Esophagus squamous epithelium (tissue), 5 donors: ENCODE data around the gene PIPOX. TPM values are rescaled to one million over a fixed set of nuclear protein-coding genes. Genes with fewer than 3 reads are reported as not detected.

Experiments used
- DNase-seq: peaks from one replicate; lab custom pipeline; 2025; lab: John Stamatoyannopoulos, UW
- H3K27ac ChIP-seq, 4 donors: fragments of 200-600 bp; sonication (generic); one replicate each; pipeline ENCODE4 v1.5.1; 2016 to 2019; ENCODE audit warnings: mild to moderate bottlenecking in 1 of 4
- H3K27me3 ChIP-seq, 4 donors: fragments of 200-600 bp; sonication (generic); 1 replicate in 3 of 4; 2 replicates in 1 of 4; pipeline versions ENCODE4 v1.5.1 to v1.6.0; 2017 to 2021; ENCODE audit warnings: antibody characterized with exemption in 1 of 4
- H3K36me3 ChIP-seq, 3 donors: fragments of 200-600 bp; sonication (generic); one replicate each; pipeline ENCODE4 v1.5.1; 2016 to 2019
- H3K4me1 ChIP-seq, 3 donors: fragments of 200-600 bp; sonication (generic); one replicate each; pipeline ENCODE4 v1.5.1; 2017 to 2019
- H3K4me3 ChIP-seq, 4 donors: fragments of 200-600 bp; sonication (generic); 1 replicate in 3 of 4; 2 replicates in 1 of 4; pipeline ENCODE4 v1.5.1; 2016 to 2019; ENCODE audit warnings: mild to moderate bottlenecking in 2 of 4, moderate library complexity in 1 of 4
- H3K9me3 ChIP-seq, 3 donors: fragments of 200-600 bp; sonication (generic); one replicate each; pipeline ENCODE4 v1.5.1; 2016 to 2019
- CTCF ChIP-seq, 6 experiments: fragments of 450-650 bp in 4 of 6; fragments of 200-600 bp in 2 of 6; sonication (generic) in 2 of 6; IDR thresholded peaks; one replicate each; pipeline ENCODE4 v1.5.1; 2016 to 2019; ENCODE audit warnings: antibody characterized with exemption in 6 of 6, mild to moderate bottlenecking in 4 of 6, moderate library complexity in 4 of 6
- POLR2A ChIP-seq, 4 donors: fragments of 450-650 bp; IDR thresholded peaks; one replicate each; pipeline ENCODE4 v1.6.1; 2017; ENCODE audit warnings: antibody characterized with exemption in 4 of 4, mild to moderate bottlenecking in 4 of 4, moderate library complexity in 3 of 4
- WGBS, 2 donors: methylation state at CpG; one replicate each; pipeline ENCODE4 v1.1.5; 2018; 5-methylcytosine and 5-hydroxymethylcytosine counted together
- intact Hi-C: fragments of 100-400 bp; cut with DNase I; formaldehyde crosslinking; loops from one replicate; pipeline ENCODE4 v1.15.0; 2022
- total RNA-seq, 4 donors: library from RNA; depleted of rRNA; stranded (reverse); fragments of >200 nt; gene quantifications; one replicate each; pipeline ENCODE4 v1.1.0, GENCODE V29; 2016
- donor health status: DM: yes; HTN: yes; CAD: no.

The PIPOX gene
- total RNA-seq, 4 donors from 2014 or later: 1.3 to 4.2 TPM; not detected in 2

- Histone ChIP-seq H3K27me3 (peaks cover 0 to 81% (median 5%) of the 10 kb centered on the region in 4 donors), H3K27ac (no peak overlapping the region), H3K9me3 (no peaks in the 10 kb centered on the region), H3K4me1 (no peaks in the 10 kb centered on the region), H3K36me3 (no peaks in the 10 kb centered on the region), H3K4me3 (no peak overlapping the region)
- no peak for DNase-seq
- 20 to 50% methylated on average over 1 to 2 of the region's 5 CpGs for WGBS, 2 donors
- TF ChIP-seq POLR2A (IDR thresholded peaks at IDR 0.05) (no peak), CTCF (IDR thresholded peaks at IDR 0.05) (no peak)
- intact Hi-C loops: no loop called here
Measured at GRCh38 chr17:28999206-28999605, 43.7 kb upstream of the PIPOX start.

- no peak for DNase-seq
- intact Hi-C loops: no loop called here
- no peak overlapping the region for H3K4me3 ChIP-seq
- peaks cover 0 to 9% (median 9%) of the 10 kb centered on the region in 3 donors for H3K4me1 ChIP-seq
- peaks cover 4 to 86% (median 17%) of the 10 kb centered on the region in 4 donors for H3K27me3 ChIP-seq
- no peak for TF ChIP-seq POLR2A (IDR thresholded peaks at IDR 0.05)
- no peak for TF ChIP-seq CTCF (IDR thresholded peaks at IDR 0.05)
- no peaks in the 10 kb centered on the region for H3K36me3 ChIP-seq
- no peaks in the 10 kb centered on the region for H3K9me3 ChIP-seq
- H3K27ac ChIP-seq: no peak overlapping the region
- WGBS, 2 donors: 69 to 86% methylated on average over 5 of the region's 5 CpGs
Measured at GRCh38 chr17:29000973-29001372, 42.0 kb upstream of the PIPOX start.

GRCh38 chr17:29002811-29003210, 40.1 kb upstream of the PIPOX start:
- TF ChIP-seq CTCF (IDR thresholded peaks at IDR 0.05) (no peak), POLR2A (IDR thresholded peaks at IDR 0.05) (no peak)
- no peaks in the 10 kb centered on the region for H3K9me3 ChIP-seq
- peaks cover 0 to 13% (median 11%) of the 10 kb centered on the region in 3 donors for H3K4me1 ChIP-seq
- no peak overlapping the region for H3K4me3 ChIP-seq
- H3K36me3 ChIP-seq: no peaks in the 10 kb centered on the region
- peaks cover 4 to 86% (median 23%) of the 10 kb centered on the region in 4 donors for H3K27me3 ChIP-seq
- intact Hi-C loops: no loop called here
- 29 to 55% methylated on average over 4 of the region's 4 CpGs for WGBS, 2 donors
- H3K27ac ChIP-seq: no peak overlapping the region
- DNase-seq: no peak

GRCh38 chr17:29003289-29003688, 39.7 kb upstream of the PIPOX start:
- no peak for TF ChIP-seq POLR2A (IDR thresholded peaks at IDR 0.05)
- TF ChIP-seq CTCF (IDR thresholded peaks at IDR 0.05): no peak
- Histone ChIP-seq H3K27me3 (peaks cover 4 to 86% (median 23%) of the 10 kb centered on the region in 4 donors), H3K4me3 (no peak overlapping the region), H3K36me3 (no peaks in the 10 kb centered on the region), H3K9me3 (no peaks in the 10 kb centered on the region), H3K27ac (no peak overlapping the region), H3K4me1 (peaks cover 0 to 13% (median 11%) of the 10 kb centered on the region in 3 donors)
- no peak for DNase-seq
- intact Hi-C loops: no loop called here
- WGBS, 2 donors: 58 to 71% methylated on average over 5 of the region's 12 CpGs

- 19% methylated on average over 3 of the region's 20 CpGs; no CpG with 5 or more reads in 1 of the 2 donors for WGBS, 2 donors
- TF ChIP-seq POLR2A (IDR thresholded peaks at IDR 0.05): no peak
- no peak for TF ChIP-seq CTCF (IDR thresholded peaks at IDR 0.05)
- no peak for DNase-seq
- intact Hi-C loops: no loop called here
- Histone ChIP-seq H3K36me3 (no peaks in the 10 kb centered on the region), H3K4me1 (peaks cover 0 to 13% (median 11%) of the 10 kb centered on the region in 3 donors), H3K9me3 (no peaks in the 10 kb centered on the region), H3K27me3 (peaks cover 4 to 86% (median 23%) of the 10 kb centered on the region in 4 donors), H3K27ac (no peak overlapping the region), H3K4me3 (no peak overlapping the region)
Measured at GRCh38 chr17:29004081-29004692, 38.8 kb upstream of the PIPOX start.
